Stomach (tissue), 9 donors: Measurements from ENCODE around the gene NT5DC3. TPM values are rescaled to one million over a fixed set of nuclear protein-coding genes. Genes with fewer than 3 reads are reported as not detected.
"Not testable (repeated sequence)": the region's sequence is repeated elsewhere in the genome, so short reads cannot be mapped to it uniquely, and the experiment has no call there.

ENCODE experiments used
- DNase-seq, 2 donors: peaks; one replicate each; pipeline versions ENCODE4 v3.0.0 to v3.0.0-alpha.2; 2013 to 2019
- H3K27ac ChIP-seq, 5 donors: fragments of 200-600 bp in 4 of 5; sonication (generic) in 4 of 5; one replicate each; pipeline ENCODE4 v1.5.1; 2013 to 2019; ENCODE audit warnings: mild to moderate bottlenecking in 1 of 5, moderate library complexity in 1 of 5
- H3K27me3 ChIP-seq, 3 donors: fragments of 200-600 bp; sonication (generic); one replicate each; pipeline ENCODE4 v1.5.1; 2017 to 2019; ENCODE audit warnings: mixed run types in 1 of 3
- H3K36me3 ChIP-seq, 4 donors: fragments of 200-600 bp; sonication (generic); 1 replicate in 3 of 4; 2 replicates in 1 of 4; pipeline ENCODE4 v1.5.1; 2016 to 2019
- H3K4me1 ChIP-seq, 4 donors: fragments of 200-600 bp; sonication (generic); one replicate each; pipeline ENCODE4 v1.5.1; 2016 to 2019
- H3K4me3 ChIP-seq, 4 donors: fragments of 200-600 bp; sonication (generic) in 3 of 4; one replicate each; pipeline ENCODE4 v1.5.1; 2016 to 2019; ENCODE audit warnings: mild to moderate bottlenecking in 1 of 4
- H3K9me3 ChIP-seq, 4 donors: fragments of 200-600 bp; sonication (generic); one replicate each; pipeline ENCODE4 v1.5.1; 2016 to 2019
- EP300 ChIP-seq: sonication (generic); formaldehyde crosslinking; IDR thresholded peaks from one replicate; pipeline ENCODE4 v1.6.1; 2017; ENCODE audit warnings: antibody characterized with exemption
- POLR2A ChIP-seq, 4 donors: fragments of 450-650 bp; IDR thresholded peaks; one replicate each; pipeline ENCODE4 v1.6.1; 2016; ENCODE audit warnings: antibody characterized with exemption in 4 of 4, control low read depth in 2 of 4, mild to moderate bottlenecking in 1 of 4, moderate library complexity in 1 of 4
- POLR2AphosphoS5 ChIP-seq, 3 donors: sonication (generic); formaldehyde crosslinking; IDR thresholded peaks; one replicate each; pipeline ENCODE4 v1.6.1; 2016; ENCODE audit warnings: antibody characterized with exemption in 3 of 3
- WGBS, 5 donors: extraction: QIAGEN DNeasy Blood & Tissue Kit in 3 of 5; methylation state at CpG; one replicate each; pipeline versions ENCODE4 v1.1.5 to v1.1.7; 2013 to 2018; 5-methylcytosine and 5-hydroxymethylcytosine counted together
- intact Hi-C: fragments of 100-400 bp; cut with DNase I; formaldehyde crosslinking; loops from one replicate; pipeline ENCODE4 v1.15.1; 2023; ENCODE audit warnings: low total_unique reads
- polyA plus RNA-seq, 3 donors: library from polyadenylated mRNA; stranded (reverse); fragments of 200-250 nt; gene quantifications; one replicate each; pipeline ENCODE4 v1.2.3, GENCODE V29; 2013
- total RNA-seq, 5 donors: library from RNA; depleted of rRNA; stranded (reverse); fragments of >200 nt; gene quantifications; one replicate each; pipeline versions ENCODE4 v1.1.0 to v1.2.3, GENCODE V29; 2014 to 2016
- TF ChIP-seq, protein P1 (sequence below), 7 experiments: fragments of 450-650 bp in 4 of 7; fragments of 200-600 bp in 3 of 7; sonication (generic) in 3 of 7; IDR thresholded peaks; one replicate each; pipeline ENCODE4 v1.5.1; 2016 to 2019; ENCODE audit warnings: antibody characterized with exemption in 7 of 7, control low read depth in 2 of 7, mild to moderate bottlenecking in 1 of 7
- donor health status: healthy with polysubstance abuse.
- donor health status: Bipolar disorder and iron deficiency.
- donor health status: healthy.

Gene NT5DC3
- total and polyA plus RNA-seq, 8 donors: 0.76 to 42.9 (median 8.7) TPM

- H3K27me3 ChIP-seq: no peaks in the 10 kb centered on the region
- WGBS, 5 donors: 47 to 77% (median 54%) methylated on average over 4 of the region's 4 CpGs
- intact Hi-C loops: no loop called here
- H3K27ac ChIP-seq: peak overlapping the region in 3 of 5 donors; percentile 20 to 88 (median 84)
- no peaks in the 10 kb centered on the region for H3K9me3 ChIP-seq
- H3K4me1 ChIP-seq: peaks cover 15 to 53% (median 39%) of the 10 kb centered on the region in 4 donors
- peak overlapping the region in 2 of 4 donors; percentile 92 for H3K4me3 ChIP-seq
- TF ChIP-seq POLR2A (IDR thresholded peaks at IDR 0.05) (no peak), POLR2AphosphoS5 (IDR thresholded peaks at IDR 0.05) (no peak), EP300 (no peak)
- TF ChIP-seq, protein P1, sequence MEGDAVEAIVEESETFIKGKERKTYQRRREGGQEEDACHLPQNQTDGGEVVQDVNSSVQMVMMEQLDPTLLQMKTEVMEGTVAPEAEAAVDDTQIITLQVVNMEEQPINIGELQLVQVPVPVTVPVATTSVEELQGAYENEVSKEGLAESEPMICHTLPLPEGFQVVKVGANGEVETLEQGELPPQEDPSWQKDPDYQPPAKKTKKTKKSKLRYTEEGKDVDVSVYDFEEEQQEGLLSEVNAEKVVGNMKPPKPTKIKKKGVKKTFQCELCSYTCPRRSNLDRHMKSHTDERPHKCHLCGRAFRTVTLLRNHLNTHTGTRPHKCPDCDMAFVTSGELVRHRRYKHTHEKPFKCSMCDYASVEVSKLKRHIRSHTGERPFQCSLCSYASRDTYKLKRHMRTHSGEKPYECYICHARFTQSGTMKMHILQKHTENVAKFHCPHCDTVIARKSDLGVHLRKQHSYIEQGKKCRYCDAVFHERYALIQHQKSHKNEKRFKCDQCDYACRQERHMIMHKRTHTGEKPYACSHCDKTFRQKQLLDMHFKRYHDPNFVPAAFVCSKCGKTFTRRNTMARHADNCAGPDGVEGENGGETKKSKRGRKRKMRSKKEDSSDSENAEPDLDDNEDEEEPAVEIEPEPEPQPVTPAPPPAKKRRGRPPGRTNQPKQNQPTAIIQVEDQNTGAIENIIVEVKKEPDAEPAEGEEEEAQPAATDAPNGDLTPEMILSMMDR (IDR thresholded peaks at IDR 0.05): no peak
- DNase-seq: no peak
- H3K36me3 ChIP-seq: peaks cover 0 to 7% (median 0%) of the 10 kb centered on the region in 4 donors
Observed at GRCh38 chr12:103839103-103839502, 1.9 kb downstream of the NT5DC3 start.

DNA sequence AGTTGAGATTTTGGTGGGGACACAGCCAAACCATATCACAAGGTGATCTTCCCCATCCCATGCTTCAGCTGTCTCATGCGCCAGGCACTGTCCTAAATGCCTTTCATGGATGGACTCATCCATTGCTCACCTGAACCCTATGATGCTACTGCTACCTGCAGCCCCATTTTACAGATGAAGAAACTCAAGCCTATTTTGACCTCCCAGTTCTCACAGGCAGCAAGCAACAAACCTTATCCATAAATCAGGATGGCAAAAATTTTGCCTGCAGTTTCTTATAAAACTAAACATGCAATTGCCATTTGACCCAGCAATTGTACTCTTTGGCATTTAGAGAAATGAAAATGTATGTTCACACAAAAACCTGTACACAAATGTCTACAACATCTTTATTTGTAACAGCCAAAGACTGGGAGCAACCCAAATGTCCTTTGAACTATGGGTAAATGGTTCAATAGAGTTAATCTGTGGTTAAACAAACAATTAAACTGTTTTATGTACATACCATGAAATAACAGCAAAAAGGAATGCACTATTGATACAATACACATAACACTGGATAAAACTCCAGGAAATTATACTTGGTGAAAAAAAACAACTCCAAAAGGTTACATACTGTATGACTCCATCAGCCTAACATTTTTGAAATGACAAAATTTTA, 2.6 kb downstream of the NT5DC3 start:
- intact Hi-C loops: no loop called here
- Histone ChIP-seq H3K36me3 (peaks cover 0 to 7% (median 0%) of the 10 kb centered on the region in 4 donors), H3K4me1 (peaks cover 18 to 61% (median 41%) of the 10 kb centered on the region in 4 donors), H3K27ac (peak overlapping the region in 2 of 5 donors; percentile 84 to 88), H3K4me3 (peak overlapping the region in 2 of 4 donors; percentile 92), H3K9me3 (no peaks in the 10 kb centered on the region), H3K27me3 (no peaks in the 10 kb centered on the region)
- TF ChIP-seq, protein P1 (IDR thresholded peaks at IDR 0.05): no peak
- TF ChIP-seq EP300 (no peak), POLR2A (IDR thresholded peaks at IDR 0.05) (no peak), POLR2AphosphoS5 (IDR thresholded peaks at IDR 0.05) (no peak)
- WGBS, 5 donors: 95 to 100% (median 100%) methylated on average over 1 of the region's 1 CpG
- DNase-seq: no peak

GRCh38 chr12:103836345-103836744, 4.7 kb downstream of the NT5DC3 start:
- H3K27me3 ChIP-seq: no peaks in the 10 kb centered on the region
- no peak overlapping the region for H3K4me3 ChIP-seq
- no peaks in the 10 kb centered on the region for H3K9me3 ChIP-seq
- no peak for DNase-seq
- intact Hi-C loops: no loop called here
- H3K36me3 ChIP-seq: peaks cover 0 to 7% (median 0%) of the 10 kb centered on the region in 4 donors
- H3K27ac ChIP-seq: no peak overlapping the region
- H3K4me1 ChIP-seq: peaks cover 18 to 60% (median 36%) of the 10 kb centered on the region in 4 donors
- 86 to 94% (median 92%) methylated on average over 5 of the region's 5 CpGs for WGBS, 5 donors
- TF ChIP-seq POLR2A (IDR thresholded peaks at IDR 0.05): no peak
- TF ChIP-seq EP300: no peak
- TF ChIP-seq, protein P1 (IDR thresholded peaks at IDR 0.05): no peak
- TF ChIP-seq POLR2AphosphoS5 (IDR thresholded peaks at IDR 0.05): no peak

DNA sequence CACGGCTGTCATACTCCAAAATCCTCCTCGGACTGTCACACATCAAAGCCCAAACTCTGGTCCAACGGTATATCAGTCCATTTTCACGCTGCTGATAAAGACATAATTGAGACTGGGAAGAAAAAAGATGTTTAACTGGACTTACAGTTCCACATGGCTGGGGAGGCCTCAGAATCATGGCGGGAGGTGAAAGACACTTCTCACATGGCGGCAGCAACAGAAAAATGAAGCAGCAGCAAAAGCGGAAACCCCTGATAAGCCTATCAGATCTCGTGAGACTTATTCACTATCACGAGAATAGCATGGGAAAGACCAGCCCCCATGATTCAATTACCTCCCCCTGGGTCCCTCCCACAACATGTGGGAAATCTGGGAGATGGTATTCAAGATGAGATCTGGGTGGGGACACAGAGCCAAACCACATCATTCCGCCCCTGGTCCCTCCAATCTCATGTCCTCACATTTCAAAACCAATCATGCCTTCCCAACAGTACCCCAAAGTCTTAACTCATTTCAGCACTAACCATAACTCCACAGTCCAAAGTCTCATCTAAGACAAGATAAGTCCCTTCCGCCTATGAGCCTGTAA, 5.2 kb downstream of the NT5DC3 start:
- H3K27ac ChIP-seq, H3K36me3 ChIP-seq, H3K27me3 ChIP-seq, DNase-seq, H3K4me3 ChIP-seq, H3K9me3 ChIP-seq, intact Hi-C loops: not testable (repeated sequence)
- peaks cover 18 to 58% (median 35%) of the 10 kb centered on the region in 4 donors for H3K4me1 ChIP-seq
- 95 to 98% (median 96%) methylated on average over 11 of the region's 11 CpGs for WGBS, 5 donors

DNA sequence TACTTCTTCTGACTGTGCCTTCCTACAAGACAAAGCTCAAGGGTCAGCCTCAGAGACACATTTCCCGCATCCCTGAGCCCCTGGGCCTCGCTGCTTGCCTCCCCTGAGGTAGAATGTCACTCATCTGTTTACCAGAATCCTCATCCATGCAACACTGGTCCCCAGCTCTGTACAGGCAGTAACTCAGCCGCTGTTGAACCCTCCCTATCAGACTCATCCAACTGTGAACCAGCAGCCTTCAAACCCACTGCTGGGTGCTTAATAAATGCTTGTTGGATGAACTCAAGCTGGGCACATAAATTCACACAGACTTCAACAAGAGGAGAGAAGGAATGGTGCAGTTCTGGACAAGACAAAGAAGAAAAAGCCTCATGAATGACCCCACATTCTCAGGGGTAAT, 6.1 kb downstream of the NT5DC3 start:
- DNase-seq: no peak
- Histone ChIP-seq H3K4me3 (no peak overlapping the region), H3K36me3 (peaks cover 0 to 7% (median 0%) of the 10 kb centered on the region in 4 donors), H3K4me1 (peaks cover 16 to 51% (median 30%) of the 10 kb centered on the region in 4 donors), H3K27ac (no peak overlapping the region), H3K9me3 (no peaks in the 10 kb centered on the region), H3K27me3 (no peaks in the 10 kb centered on the region)
- WGBS, 5 donors: 81 to 98% (median 97%) methylated on average over 3 of the region's 3 CpGs
- intact Hi-C loops: no loop called here
- no peak for TF ChIP-seq POLR2A (IDR thresholded peaks at IDR 0.05)
- TF ChIP-seq EP300: no peak
- TF ChIP-seq, protein P1 (IDR thresholded peaks at IDR 0.05): no peak
- TF ChIP-seq POLR2AphosphoS5 (IDR thresholded peaks at IDR 0.05): no peak
